GM21447 (cell line): ENCODE results near the gene DOCK3.
"Not testable (repeated sequence)": the region's sequence is repeated elsewhere in the genome, so short reads cannot be mapped to it uniquely, and the experiment has no call there.

Experiments
- ATAC-seq: cut with Tn5 transposase; IDR thresholded peaks from one replicate; pipeline ENCODE4 v1.9.1; 2021; ENCODE audit not compliant: unreplicated experiment

Gene DOCK3

GRCh38 chr3:50803805-50804204, 129.1 kb downstream of the DOCK3 start:
- ATAC-seq: not testable (repeated sequence)

- not testable (repeated sequence) for ATAC-seq
Observed at GRCh38 chr3:50804376-50804775, 129.6 kb downstream of the DOCK3 start.

GRCh38 chr3:50805321-50805720, 130.6 kb downstream of the DOCK3 start:
- ATAC-seq: no peak

- no peak for ATAC-seq
Observed at GRCh38 chr3:50806031-50806430, 131.3 kb downstream of the DOCK3 start.

GRCh38 chr3:50806806-50807205, 132.1 kb downstream of the DOCK3 start:
- no peak for ATAC-seq

- no peak for ATAC-seq
Observed at GRCh38 chr3:50807266-50807665, 132.5 kb downstream of the DOCK3 start.

- no peak for ATAC-seq
Observed at GRCh38 chr3:50811893-50812292, 137.2 kb downstream of the DOCK3 start.

GRCh38 chr3:50815844-50816243, 141.1 kb downstream of the DOCK3 start:
- no peak for ATAC-seq

GRCh38 chr3:50816894-50817293, 142.2 kb downstream of the DOCK3 start:
- ATAC-seq: no peak

- no peak for ATAC-seq
Observed at GRCh38 chr3:50817756-50818529, 143.2 kb downstream of the DOCK3 start.

GRCh38 chr3:50819882-50820281, 145.2 kb downstream of the DOCK3 start:
- ATAC-seq: no peak

- ATAC-seq: no peak
Observed at GRCh38 chr3:50825841-50826240, 151.1 kb downstream of the DOCK3 start.

- ATAC-seq: no peak
Observed at GRCh38 chr3:50830451-50830850, 155.7 kb downstream of the DOCK3 start.

- ATAC-seq: not testable (repeated sequence)
Observed at GRCh38 chr3:50831009-50831408, 156.3 kb downstream of the DOCK3 start.

GRCh38 chr3:50840983-50841489, 166.3 kb downstream of the DOCK3 start:
- ATAC-seq: no peak

- ATAC-seq: no peak
Observed at GRCh38 chr3:50848308-50848707, 173.6 kb downstream of the DOCK3 start.

- ATAC-seq: no peak
Observed at GRCh38 chr3:50850639-50851511, 176.1 kb downstream of the DOCK3 start.

GRCh38 chr3:50853936-50854335, 179.2 kb downstream of the DOCK3 start:
- no peak for ATAC-seq

GRCh38 chr3:50862221-50862620, 187.5 kb downstream of the DOCK3 start:
- ATAC-seq: no peak

GRCh38 chr3:50873376-50874157, 198.8 kb downstream of the DOCK3 start:
- ATAC-seq: peak; percentile 81

- not testable (repeated sequence) for ATAC-seq
Observed at GRCh38 chr3:50874876-50875275, 200.1 kb downstream of the DOCK3 start.
